Fibroblast of skin of back (primary cell): Measurements from ENCODE around the gene CADM2.

Source experiments
- DNase-seq: peaks from one replicate; pipeline ENCODE4 v3.0.0-alpha.2; 2013

The CADM2 gene

GRCh38 chr3:85342915-85343314 lies 384.1 kb downstream of the CADM2 start:
- peak; percentile 23 for DNase-seq

- DNase-seq = no peak
These were observed 396.8 kb downstream of the CADM2 start for GRCh38 chr3:85355572-85355971.

GRCh38 chr3:85360742-85361387 lies 402.1 kb downstream of the CADM2 start:
- DNase-seq = peak; percentile 31

GRCh38 chr3:85364296-85364909 lies 405.6 kb downstream of the CADM2 start:
- no peak for DNase-seq

GRCh38 chr3:85370341-85370740 lies 411.6 kb downstream of the CADM2 start:
- no peak for DNase-seq

- no peak for DNase-seq
These were observed 417.3 kb downstream of the CADM2 start for GRCh38 chr3:85376131-85376530.

GRCh38 chr3:85377115-85377514 lies 418.3 kb downstream of the CADM2 start:
- DNase-seq = no peak

- DNase-seq = no peak
These were observed 425.6 kb downstream of the CADM2 start for GRCh38 chr3:85384372-85384771.

- no peak for DNase-seq
These were observed 429.2 kb downstream of the CADM2 start for GRCh38 chr3:85387913-85388505.

- no peak for DNase-seq
These were observed 435.6 kb downstream of the CADM2 start for GRCh38 chr3:85394424-85394823.

GRCh38 chr3:85397434-85397833 lies 438.6 kb downstream of the CADM2 start:
- DNase-seq = no peak

GRCh38 chr3:85426121-85426520 lies 467.3 kb downstream of the CADM2 start:
- no peak for DNase-seq

GRCh38 chr3:85427467-85427866 lies 468.7 kb downstream of the CADM2 start:
- no peak for DNase-seq

- DNase-seq = peak; percentile 4
These were observed 473.3 kb downstream of the CADM2 start for GRCh38 chr3:85432081-85432480.

GRCh38 chr3:85433319-85433718 lies 474.5 kb downstream of the CADM2 start:
- peak; percentile 7 for DNase-seq

GRCh38 chr3:85455561-85456200 lies 496.9 kb downstream of the CADM2 start:
- no peak for DNase-seq

- no peak for DNase-seq
These were observed 515.5 kb downstream of the CADM2 start for GRCh38 chr3:85474241-85474640.

GRCh38 chr3:85475346-85475745 lies 516.6 kb downstream of the CADM2 start:
- DNase-seq = peak; percentile 8

- no peak for DNase-seq
These were observed 518.2 kb downstream of the CADM2 start for GRCh38 chr3:85476891-85477495.

GRCh38 chr3:85481411-85482212 lies 522.8 kb downstream of the CADM2 start:
- no peak for DNase-seq

- no peak for DNase-seq
These were observed 523.4 kb downstream of the CADM2 start for GRCh38 chr3:85482213-85482490.

- peak; percentile 1 for DNase-seq
These were observed 525.2 kb downstream of the CADM2 start for GRCh38 chr3:85483986-85484385.

- no peak for DNase-seq
These were observed 528.6 kb downstream of the CADM2 start for GRCh38 chr3:85487375-85487774.
